ENCODE data around the gene DTD2.

DTD2 gene

DNA sequence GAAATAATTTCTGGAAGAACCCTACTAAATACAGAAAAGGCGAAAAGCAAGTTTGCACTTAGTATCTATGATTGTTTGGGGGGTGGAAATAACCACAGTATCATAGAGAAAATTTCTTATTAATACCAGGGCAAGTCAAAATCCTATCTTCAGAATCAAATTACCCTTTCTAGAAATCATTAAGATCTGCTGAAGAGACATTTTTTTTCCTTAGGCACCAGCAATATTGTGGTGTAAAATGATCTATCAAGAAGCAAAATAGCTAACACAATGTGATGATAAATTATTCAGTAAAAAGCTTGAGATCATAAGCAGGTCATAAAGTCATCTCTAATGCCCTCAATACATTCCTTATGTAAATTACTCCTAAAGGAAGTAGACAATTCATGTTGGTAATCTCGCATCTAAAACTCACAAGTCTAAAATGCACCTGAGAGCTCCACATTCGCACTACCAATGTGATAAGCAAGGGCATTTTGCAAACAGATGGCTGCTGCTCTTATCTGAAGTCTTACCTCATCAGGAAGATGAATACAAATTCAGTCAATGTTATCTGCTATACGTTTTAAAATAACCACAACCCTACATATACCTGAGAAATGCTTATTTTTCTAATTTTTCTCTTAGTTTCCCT, 51.6 kb downstream of the DTD2 start:
- no peaks in the 10 kb centered on the region for H3K36me3 ChIP-seq (ENCODE audit: insufficient read depth, low read length)
- H3K9me3 ChIP-seq (ENCODE audit: control insufficient read depth, insufficient read depth, low read length): no peaks in the 10 kb centered on the region
- H3K9ac ChIP-seq (ENCODE audit: low read depth, low read length): no peak overlapping the region
- H3K4me1 ChIP-seq (ENCODE audit: insufficient read depth, low read length): peaks cover 10% of the 10 kb centered on the region; the same call in 1 of the 2 replicates

DNA sequence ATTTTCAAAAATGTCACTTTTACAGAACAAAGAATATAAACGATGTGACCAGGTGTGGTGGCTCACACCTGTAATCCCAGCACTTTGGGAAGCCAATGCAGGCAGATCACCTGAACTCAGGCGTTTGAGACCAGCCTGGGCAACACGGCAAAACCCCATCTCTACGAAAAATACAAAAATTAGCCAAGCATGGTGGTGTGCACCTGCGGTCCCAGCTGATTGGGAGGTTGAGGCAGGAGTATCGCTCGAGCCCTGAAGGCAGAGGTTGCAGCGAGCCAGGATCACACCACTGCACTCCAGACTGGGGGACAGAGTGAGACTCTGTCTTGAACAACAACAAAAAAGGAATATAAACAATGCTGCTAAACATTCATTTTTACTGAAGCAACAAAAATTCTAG, 52.2 kb downstream of the DTD2 start:
- Histone ChIP-seq H3K36me3 (ENCODE audit: insufficient read depth, low read length) (no peaks in the 10 kb centered on the region), H3K4me1 (ENCODE audit: insufficient read depth, low read length) (peaks cover 6% of the 10 kb centered on the region; the same call in 1 of the 2 replicates), H3K9ac (ENCODE audit: low read depth, low read length) (no peak overlapping the region), H3K9me3 (ENCODE audit: control insufficient read depth, insufficient read depth, low read length) (no peaks in the 10 kb centered on the region)

DNA sequence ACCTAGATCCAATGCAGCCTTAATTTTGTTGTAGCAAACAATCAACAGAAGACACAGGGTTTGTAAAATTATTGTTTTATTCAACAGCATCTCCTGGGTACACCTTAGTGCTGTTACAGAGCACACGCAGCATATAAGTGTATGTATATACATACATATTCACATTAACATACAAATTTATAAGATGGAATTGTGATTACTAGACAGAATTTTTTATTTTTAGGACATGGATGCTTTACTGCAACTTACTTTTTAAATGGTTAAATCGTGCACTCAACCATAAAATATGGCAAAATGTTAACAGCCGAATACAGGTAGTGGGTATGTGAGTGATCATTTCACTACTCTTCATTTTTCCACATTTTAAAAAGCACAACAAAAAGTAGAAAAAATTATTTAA, 53.6 kb downstream of the DTD2 start:
- no peak overlapping the region for H3K9ac ChIP-seq (ENCODE audit: low read depth, low read length)
- H3K36me3 ChIP-seq (ENCODE audit: insufficient read depth, low read length): no peaks in the 10 kb centered on the region
- peaks cover 6% of the 10 kb centered on the region; the same call in 1 of the 2 replicates for H3K4me1 ChIP-seq (ENCODE audit: insufficient read depth, low read length)
- no peaks in the 10 kb centered on the region for H3K9me3 ChIP-seq (ENCODE audit: control insufficient read depth, insufficient read depth, low read length)

DNA sequence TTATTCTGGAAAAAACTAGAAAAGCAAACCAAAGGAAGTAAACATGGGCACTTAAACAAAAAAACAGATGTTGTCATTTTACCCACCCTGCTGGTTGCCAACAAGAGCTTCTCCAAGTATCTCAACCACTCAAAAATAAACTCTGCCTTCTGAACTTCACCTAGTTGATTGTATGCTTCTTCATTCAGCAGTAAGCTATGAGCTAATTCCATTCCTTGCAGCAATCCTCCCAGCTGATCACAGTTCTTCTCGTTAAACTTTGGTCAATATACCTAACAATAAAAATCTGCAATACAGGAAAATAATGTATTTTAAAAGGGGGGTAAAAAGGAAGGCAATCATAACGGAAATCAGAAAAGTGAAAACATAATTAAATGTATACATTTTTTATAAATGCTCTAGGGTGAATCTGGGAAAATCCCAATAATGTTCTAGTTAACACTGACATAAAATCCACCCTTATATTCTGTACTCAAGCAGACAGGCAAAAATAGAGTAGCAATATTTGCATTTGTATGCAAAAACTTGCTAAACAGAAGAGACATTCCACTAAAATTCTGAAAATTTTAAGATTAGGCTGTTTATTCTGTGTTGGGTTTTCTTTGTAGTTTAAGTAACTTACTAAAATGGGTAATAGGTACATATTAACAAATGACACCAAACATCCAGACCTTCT, 54.4 kb downstream of the DTD2 start:
- Histone ChIP-seq H3K9ac (ENCODE audit: low read depth, low read length) (no peak overlapping the region), H3K9me3 (ENCODE audit: control insufficient read depth, insufficient read depth, low read length) (no peaks in the 10 kb centered on the region), H3K36me3 (ENCODE audit: insufficient read depth, low read length) (no peaks in the 10 kb centered on the region), H3K4me1 (ENCODE audit: insufficient read depth, low read length) (peaks cover 6% of the 10 kb centered on the region; the same call in 1 of the 2 replicates)

DNA sequence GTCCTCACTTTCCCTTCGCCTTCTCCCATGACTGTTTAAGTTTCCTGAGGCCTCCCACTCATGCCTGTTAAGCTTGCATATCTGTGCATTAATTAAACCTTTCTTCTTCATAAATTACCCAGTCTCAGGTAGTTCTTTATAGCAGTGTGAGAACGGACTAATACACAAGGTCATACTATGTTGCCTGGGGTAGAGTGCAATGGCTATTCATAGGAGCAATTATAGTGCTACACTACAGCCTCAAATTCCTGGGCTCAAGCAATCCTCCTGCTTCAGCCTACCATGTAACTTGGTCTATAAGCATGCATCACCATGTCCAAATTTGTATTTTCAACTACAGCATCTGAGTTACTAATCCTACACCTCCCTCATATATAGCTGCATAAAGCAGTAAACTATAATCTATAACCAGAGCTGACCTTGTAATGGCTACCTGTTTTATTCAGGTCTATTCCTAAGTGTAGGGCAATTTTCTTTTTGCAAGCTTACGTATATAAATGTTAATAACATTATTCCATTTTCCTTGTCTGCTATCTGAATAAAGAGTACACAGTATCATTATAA, 55.9 kb downstream of the DTD2 start:
- Histone ChIP-seq H3K9me3 (ENCODE audit: control insufficient read depth, insufficient read depth, low read length) (no peaks in the 10 kb centered on the region), H3K36me3 (ENCODE audit: insufficient read depth, low read length) (peaks cover under 1% of the 10 kb centered on the region; the same call in 1 of the 2 replicates), H3K9ac (ENCODE audit: low read depth, low read length) (no peak overlapping the region), H3K4me1 (ENCODE audit: insufficient read depth, low read length) (peaks cover 6% of the 10 kb centered on the region; the same call in 1 of the 2 replicates)

DNA sequence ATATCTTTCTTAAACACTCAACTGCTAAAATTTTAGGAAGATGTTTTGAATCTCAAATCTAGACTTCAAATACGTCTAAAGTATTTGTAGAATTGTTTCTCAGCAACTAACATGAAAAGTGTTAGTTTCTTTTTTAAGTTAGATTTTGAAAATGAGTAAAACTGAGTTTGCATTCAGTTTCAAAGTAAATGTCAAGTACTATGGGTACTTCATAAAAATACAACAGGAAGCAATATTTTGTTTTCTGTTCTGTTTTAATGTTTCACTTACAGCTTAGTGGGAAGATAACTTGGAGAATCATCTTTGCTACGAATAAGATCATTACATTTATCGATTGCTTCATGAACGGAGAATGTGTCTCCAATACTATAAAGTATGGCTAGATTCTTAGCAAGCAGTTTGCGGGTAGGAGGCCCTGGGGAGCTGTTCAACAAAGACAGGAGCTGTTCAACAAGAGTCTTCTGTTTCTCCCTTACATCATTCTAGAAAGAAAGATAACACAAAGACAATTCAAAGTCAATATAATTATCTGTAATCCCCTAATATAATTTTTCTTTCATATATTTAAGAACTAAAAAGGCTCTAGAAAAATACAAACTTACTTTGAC, 57.2 kb downstream of the DTD2 start:
- peaks cover 6% of the 10 kb centered on the region; the same call in 1 of the 2 replicates for H3K4me1 ChIP-seq (ENCODE audit: insufficient read depth, low read length)
- peaks cover 2% of the 10 kb centered on the region; the same call in 1 of the 2 replicates for H3K36me3 ChIP-seq (ENCODE audit: insufficient read depth, low read length)
- no peak overlapping the region for H3K9ac ChIP-seq (ENCODE audit: low read depth, low read length)
- H3K9me3 ChIP-seq (ENCODE audit: control insufficient read depth, insufficient read depth, low read length): no peaks in the 10 kb centered on the region
